DND-41 (cell line): ENCODE results near the gene ZNF133.
"Not testable (repeated sequence)": the region's sequence is repeated elsewhere in the genome, so short reads cannot be mapped to it uniquely, and the experiment has no call there.

Experiments used
- CTCF ChIP-seq: IDR thresholded peaks from 2 replicates; pipeline ENCODE4 v1.5.1; 2012; ENCODE audit warnings: borderline replicate concordance, low read length, moderate library complexity, mild to moderate bottlenecking; ENCODE audit not compliant: poor library complexity, severe bottlenecking; ENCODE audit errors: extremely low read depth
- EZH2 ChIP-seq: IDR thresholded peaks from 3 replicates; pipeline ENCODE4 v1.6.1; 2012; ENCODE audit warnings: borderline replicate concordance, low read depth, mild to moderate bottlenecking, moderate library complexity, low read length, inconsistent platforms; ENCODE audit not compliant: severe bottlenecking

GRCh38 chr20:18349749-18350148 lies 61.4 kb downstream of the ZNF133 start:
- not testable (repeated sequence) for TF ChIP-seq CTCF, EZH2
